KMS-11 (cell line): ENCODE measurements around the gene SSPN.

ENCODE experiments used
- H2AFZ ChIP-seq: fragments of 200-600 bp; sonication (generic); 2 replicates; pipeline ENCODE4 v1.6.1; 2016; ENCODE audit warnings: antibody characterized with exemption, mixed run types, low read depth
- H3K27ac ChIP-seq: fragments of 200-600 bp; sonication (generic); 2 replicates; pipeline ENCODE4 v1.6.1; 2016; ENCODE audit warnings: mild to moderate bottlenecking, mixed run types
- H3K27me3 ChIP-seq: fragments of 200-600 bp; sonication (generic); 2 replicates; pipeline ENCODE4 v1.6.1; 2017; ENCODE audit warnings: mild to moderate bottlenecking, low read depth, mixed run types, moderate library complexity; ENCODE audit not compliant: insufficient read depth
- H3K36me3 ChIP-seq: fragments of 200-600 bp; sonication (generic); 2 replicates; pipeline ENCODE4 v1.6.1; 2017; ENCODE audit warnings: mild to moderate bottlenecking, mixed run types; ENCODE audit not compliant: insufficient read depth
- H3K4me1 ChIP-seq: fragments of 200-600 bp; sonication (generic); 2 replicates; pipeline ENCODE4 v1.6.1; 2016; ENCODE audit warnings: mild to moderate bottlenecking, low read depth, mixed run types; ENCODE audit not compliant: poor library complexity, severe bottlenecking
- H3K4me2 ChIP-seq: fragments of 200-600 bp; sonication (generic); 2 replicates; pipeline ENCODE4 v1.7.0; 2016; ENCODE audit warnings: mild to moderate bottlenecking, mixed run types
- H3K4me3 ChIP-seq: fragments of 200-600 bp; sonication (generic); IDR thresholded peaks from 2 replicates; pipeline ENCODE4 v1.6.1; 2017; ENCODE audit warnings: low read depth, low read length, mixed read lengths; ENCODE audit not compliant: insufficient read depth
- H3K79me2 ChIP-seq: fragments of 200-600 bp; sonication (generic); 2 replicates; pipeline ENCODE4 v1.6.1; 2016; ENCODE audit warnings: low read depth, mixed run types; ENCODE audit not compliant: insufficient read depth
- H3K9ac ChIP-seq: fragments of 200-600 bp; sonication (generic); 2 replicates; pipeline ENCODE4 v1.6.1; 2016; ENCODE audit warnings: mild to moderate bottlenecking, mixed run types
- H4K20me1 ChIP-seq: fragments of 200-600 bp; sonication (generic); 2 replicates; pipeline ENCODE4 v1.6.1; 2016; ENCODE audit warnings: mild to moderate bottlenecking, mixed run types; ENCODE audit not compliant: insufficient read depth
- TF ChIP-seq, protein P1 (sequence below): fragments of 200-600 bp; sonication (generic); conservative IDR thresholded peaks from 2 replicates; pipeline ENCODE4 v1.6.1; 2017; ENCODE audit warnings: low read depth, mild to moderate bottlenecking, antibody characterized with exemption, low read length, moderate library complexity, mixed read lengths

SSPN gene

DNA sequence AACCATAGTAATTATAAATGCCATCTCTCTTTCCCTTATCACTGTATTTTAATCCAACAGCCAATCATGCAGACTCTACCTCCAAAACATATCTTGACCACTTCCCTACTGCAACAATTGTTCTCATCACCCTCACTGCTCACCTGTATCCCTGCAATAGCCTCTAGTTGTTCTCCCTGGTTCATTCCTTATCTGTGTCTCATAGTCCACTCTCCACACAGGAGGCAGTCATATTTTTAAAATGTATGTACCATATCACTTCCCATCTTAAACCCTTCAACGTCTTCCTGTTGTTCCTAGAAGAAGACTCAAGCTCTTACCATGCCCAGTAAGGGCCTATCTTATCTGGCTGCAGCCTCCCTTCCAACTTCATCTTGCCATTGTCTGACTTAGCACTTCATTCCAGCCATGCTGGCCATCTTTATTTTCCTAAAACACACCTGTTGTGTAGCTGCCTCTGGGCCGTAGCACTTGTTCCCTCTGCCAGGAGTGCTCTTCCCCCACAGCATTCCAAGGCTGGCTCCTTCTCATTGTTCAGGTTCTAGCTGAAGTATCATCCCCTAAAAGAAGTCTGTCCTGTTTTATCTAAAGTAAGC lies 42.8 kb upstream of the SSPN start:
- H3K4me3 ChIP-seq: no peak overlapping the region
- TF ChIP-seq, protein P1, sequence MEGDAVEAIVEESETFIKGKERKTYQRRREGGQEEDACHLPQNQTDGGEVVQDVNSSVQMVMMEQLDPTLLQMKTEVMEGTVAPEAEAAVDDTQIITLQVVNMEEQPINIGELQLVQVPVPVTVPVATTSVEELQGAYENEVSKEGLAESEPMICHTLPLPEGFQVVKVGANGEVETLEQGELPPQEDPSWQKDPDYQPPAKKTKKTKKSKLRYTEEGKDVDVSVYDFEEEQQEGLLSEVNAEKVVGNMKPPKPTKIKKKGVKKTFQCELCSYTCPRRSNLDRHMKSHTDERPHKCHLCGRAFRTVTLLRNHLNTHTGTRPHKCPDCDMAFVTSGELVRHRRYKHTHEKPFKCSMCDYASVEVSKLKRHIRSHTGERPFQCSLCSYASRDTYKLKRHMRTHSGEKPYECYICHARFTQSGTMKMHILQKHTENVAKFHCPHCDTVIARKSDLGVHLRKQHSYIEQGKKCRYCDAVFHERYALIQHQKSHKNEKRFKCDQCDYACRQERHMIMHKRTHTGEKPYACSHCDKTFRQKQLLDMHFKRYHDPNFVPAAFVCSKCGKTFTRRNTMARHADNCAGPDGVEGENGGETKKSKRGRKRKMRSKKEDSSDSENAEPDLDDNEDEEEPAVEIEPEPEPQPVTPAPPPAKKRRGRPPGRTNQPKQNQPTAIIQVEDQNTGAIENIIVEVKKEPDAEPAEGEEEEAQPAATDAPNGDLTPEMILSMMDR: no peak
- no peaks in the 10 kb centered on the region for H3K4me1 ChIP-seq
- H3K27me3 ChIP-seq: no peaks in the 10 kb centered on the region
- no peak overlapping the region for H2AFZ ChIP-seq
- H3K4me2 ChIP-seq: no peak overlapping the region
- H3K36me3 ChIP-seq: no peaks in the 10 kb centered on the region
- no peak overlapping the region for H3K27ac ChIP-seq
- H4K20me1 ChIP-seq: no peaks in the 10 kb centered on the region
- H3K9ac ChIP-seq: no peak overlapping the region
- H3K79me2 ChIP-seq: no peaks in the 10 kb centered on the region

DNA sequence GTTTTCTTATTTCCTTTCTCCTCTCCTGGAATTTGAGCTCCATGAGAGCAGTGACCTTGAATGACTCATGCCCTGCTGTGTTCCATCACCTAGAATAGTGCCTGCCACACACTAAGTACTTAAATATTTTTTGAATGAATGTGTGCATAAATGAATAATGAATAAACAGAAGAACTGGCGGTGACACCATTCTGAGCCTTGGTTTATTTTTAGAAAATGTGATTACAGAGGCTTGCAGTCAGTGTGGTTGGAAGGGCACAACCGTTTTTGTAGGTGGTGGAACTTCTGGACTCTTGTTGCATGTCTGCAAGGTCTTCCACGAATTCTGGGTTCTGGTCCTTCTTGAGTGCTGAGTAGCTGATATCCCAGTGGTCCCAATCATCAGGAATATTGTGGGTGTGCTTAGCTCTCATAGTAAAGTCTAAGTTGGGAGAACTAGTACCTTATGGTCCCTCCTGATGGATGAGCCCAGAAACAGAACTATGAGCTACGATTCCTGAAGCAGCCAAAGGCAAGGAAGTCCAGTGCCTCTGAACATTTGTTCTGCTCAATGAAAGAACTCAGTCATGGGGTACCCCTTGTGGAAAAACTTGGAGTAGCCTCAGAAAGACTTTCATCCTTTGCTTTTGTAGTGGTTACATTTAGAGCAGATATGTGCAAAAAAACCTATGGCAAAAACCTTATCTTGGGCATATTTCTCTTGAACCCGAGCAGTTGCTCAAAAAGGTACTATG lies 41.8 kb upstream of the SSPN start:
- Histone ChIP-seq H3K27me3 (no peaks in the 10 kb centered on the region), H4K20me1 (no peaks in the 10 kb centered on the region), H2AFZ (no peak overlapping the region), H3K9ac (no peak overlapping the region), H3K27ac (no peak overlapping the region), H3K4me3 (no peak overlapping the region), H3K36me3 (no peaks in the 10 kb centered on the region), H3K4me2 (no peak overlapping the region), H3K4me1 (no peaks in the 10 kb centered on the region), H3K79me2 (no peaks in the 10 kb centered on the region)
- TF ChIP-seq, protein P1: no peak

DNA sequence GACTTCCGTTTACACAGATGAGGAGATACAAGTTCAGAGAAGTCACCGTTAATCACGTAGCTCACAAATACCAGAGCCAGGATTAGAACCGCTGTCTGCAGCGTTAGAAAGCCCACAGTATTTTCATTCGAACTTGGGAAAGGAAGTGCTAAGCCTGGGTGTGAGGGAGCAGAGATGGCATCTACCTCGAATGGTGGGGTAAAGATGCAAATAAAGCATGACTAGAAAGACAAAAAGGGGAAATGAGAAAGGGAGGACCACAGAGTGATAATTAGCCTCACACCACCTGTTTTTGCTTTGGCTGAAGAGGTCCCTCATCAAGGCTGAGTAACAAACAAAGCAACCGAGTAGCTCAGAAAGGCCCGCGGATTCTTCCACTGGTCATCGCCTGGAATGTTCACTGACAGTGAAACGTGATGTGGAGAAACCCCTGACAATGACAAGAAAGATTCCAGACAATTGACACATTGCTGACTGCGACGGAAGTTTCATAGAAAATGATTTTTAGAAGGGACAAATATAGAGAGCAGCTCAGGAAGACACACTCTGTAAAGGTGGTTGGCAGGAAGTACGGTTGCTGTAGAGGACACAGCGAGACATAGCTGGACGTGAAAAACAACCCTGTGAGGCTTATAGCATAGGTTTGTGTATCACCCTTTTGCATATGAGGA lies 39.0 kb upstream of the SSPN start:
- no peaks in the 10 kb centered on the region for H3K79me2 ChIP-seq
- no peak overlapping the region for H3K9ac ChIP-seq
- H4K20me1 ChIP-seq: no peaks in the 10 kb centered on the region
- TF ChIP-seq, protein P1: no peak
- H3K27me3 ChIP-seq: no peaks in the 10 kb centered on the region
- H2AFZ ChIP-seq: no peak overlapping the region
- no peak overlapping the region for H3K4me2 ChIP-seq
- no peak overlapping the region for H3K27ac ChIP-seq
- H3K4me1 ChIP-seq: no peaks in the 10 kb centered on the region
- no peaks in the 10 kb centered on the region for H3K36me3 ChIP-seq
- H3K4me3 ChIP-seq: no peak overlapping the region

DNA sequence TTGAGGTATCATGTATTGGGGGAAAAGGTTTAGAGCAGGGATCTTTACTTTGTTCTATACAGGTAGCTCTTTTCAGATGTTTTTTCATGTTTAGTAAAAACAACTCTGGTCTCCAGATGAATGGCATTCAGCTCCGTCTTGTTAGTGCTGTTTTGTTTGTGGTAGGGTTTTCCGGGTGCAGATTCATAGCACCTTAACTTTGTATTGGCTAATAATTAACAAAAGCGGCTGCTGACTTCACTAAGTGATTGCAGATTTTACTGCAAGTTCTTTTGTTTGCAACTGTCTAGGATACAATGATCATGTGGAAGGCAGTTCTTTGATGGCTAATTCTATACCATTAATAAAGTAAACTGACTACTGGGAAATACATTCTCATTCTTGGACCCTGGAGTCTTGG lies 38.4 kb upstream of the SSPN start:
- H2AFZ ChIP-seq: no peak overlapping the region
- H3K36me3 ChIP-seq: no peaks in the 10 kb centered on the region
- H3K4me2 ChIP-seq: no peak overlapping the region
- H3K27ac ChIP-seq: no peak overlapping the region
- no peaks in the 10 kb centered on the region for H4K20me1 ChIP-seq
- no peaks in the 10 kb centered on the region for H3K4me1 ChIP-seq
- no peak overlapping the region for H3K4me3 ChIP-seq
- H3K79me2 ChIP-seq: no peaks in the 10 kb centered on the region
- TF ChIP-seq, protein P1: no peak
- no peak overlapping the region for H3K9ac ChIP-seq
- no peaks in the 10 kb centered on the region for H3K27me3 ChIP-seq
